ENCODE measurements around the gene USP32. TPM values are rescaled to one million over a fixed set of nuclear protein-coding genes. Genes with fewer than 3 reads are reported as not detected.

Gene USP32
- total and polyA plus RNA-seq, 2 of the 8 experiments (the other 6 are each of a cell fraction or from before 2014, with no cell fraction given) = 29.6 to 112 TPM

DNA sequence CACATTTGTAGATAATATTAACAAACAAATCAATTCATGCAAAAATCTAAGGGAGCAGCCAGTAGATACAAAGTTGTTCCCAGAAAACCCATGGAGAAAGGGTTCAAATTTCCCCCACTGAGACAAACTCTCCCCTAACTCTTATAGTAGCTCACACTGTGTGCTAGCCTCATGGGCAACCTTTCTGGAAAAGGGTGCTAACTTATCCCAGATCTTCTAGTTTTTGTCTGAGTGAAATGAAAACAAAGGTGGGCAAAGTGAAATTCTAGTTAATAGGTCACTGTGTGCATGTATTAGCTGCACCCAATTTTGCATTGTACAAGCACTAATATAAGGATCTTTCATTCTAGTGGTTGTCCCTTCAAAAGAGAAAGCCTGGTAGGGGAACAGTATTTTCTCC, 9.9 kb upstream of the USP32 start:
- Histone ChIP-seq H3K23me2 (ENCODE audit: low read depth, low read length) (no peaks in the 10 kb centered on the region), H2AFZ (ENCODE audit: low read length) (no peak overlapping the region), H3K4ac (replicated peaks; ENCODE audit: insufficient read length, low read depth, low read length) (no peak overlapping the region), H3K36me3 (ENCODE audit: control insufficient read depth in 2 of 4, insufficient read depth in 4 of 4, low read length in 3 of 4) (no peaks in the 10 kb centered on the region), H2BK120ac (replicated peaks; ENCODE audit: low read depth, low read length) (no peak overlapping the region), H4K5ac (ENCODE audit: insufficient read length, low read depth, low read length) (no peak overlapping the region), H3K23ac (ENCODE audit: insufficient read length) (no peak overlapping the region), H3K27me3 (replicated peaks in 1 of 4; ENCODE audit: control insufficient read depth in 3 of 4, extremely low read depth in 1 of 4, insufficient read depth in 3 of 4, low read length in 3 of 4) (no peaks in the 10 kb centered on the region), H3K9ac (replicated peaks in 1 of 4; ENCODE audit: extremely low read depth in 1 of 4, low read depth in 3 of 4, low read length in 3 of 4) (no peak overlapping the region), H4K91ac (replicated peaks; ENCODE audit: insufficient read length, low read length) (no peak overlapping the region), H4K8ac (ENCODE audit: extremely low read depth, insufficient read depth, low read length) (no peak overlapping the region), H3K4me3 (ENCODE audit: extremely low read depth in 1 of 4, insufficient read depth in 2 of 4, low read depth in 3 of 4, low read length in 4 of 4) (no peak overlapping the region), H2BK15ac (ENCODE audit: low read length) (no peak overlapping the region), H3K4me2 (ENCODE audit: insufficient read depth in 1 of 2, low read depth in 2 of 2, low read length in 2 of 2) (no peak overlapping the region), H3K9me3 (ENCODE audit: insufficient read depth in 2 of 2, low read depth in 1 of 2, low read length in 1 of 2) (no peaks in the 10 kb centered on the region), H2AK5ac (ENCODE audit: low read depth, low read length) (no peak overlapping the region), H4K20me1 (replicated peaks in 1 of 2; ENCODE audit: control insufficient read depth in 1 of 2, insufficient read depth in 2 of 2, low read length in 2 of 2) (no peaks in the 10 kb centered on the region), H2BK5ac (ENCODE audit: low read depth, low read length) (no peak overlapping the region), H3K79me2 (ENCODE audit: control insufficient read depth in 1 of 2, insufficient read depth in 2 of 2, low read length in 2 of 2) (no peaks in the 10 kb centered on the region), H3K79me1 (ENCODE audit: low read depth, low read length) (no peaks in the 10 kb centered on the region), H3K4me1 (replicated peaks in 1 of 4; ENCODE audit: control insufficient read depth in 3 of 4, insufficient read depth in 4 of 4, low read length in 3 of 4) (no peaks in the 10 kb centered on the region), H3K56ac (replicated peaks; ENCODE audit: insufficient read length, low read depth, low read length) (no peak overlapping the region), H3K18ac (ENCODE audit: extremely low read depth, low read length) (no peak overlapping the region), H2BK12ac (ENCODE audit: low read depth, low read length) (no peak overlapping the region), H3K27ac (ENCODE audit: low read depth, low read length) (no peak overlapping the region), H2BK20ac (ENCODE audit: low read length) (no peak overlapping the region), H3K14ac (ENCODE audit: insufficient read length) (no peak overlapping the region)
- DNase-seq (ENCODE audit: low read depth in 1 of 2, low spot score in 2 of 2) = no peak
- TF ChIP-seq CBX8 (IDR thresholded peaks at IDR 0.05; ENCODE audit: borderline replicate concordance, low read depth, low read length) = no peak
- no peak for TF ChIP-seq SIRT6 (IDR thresholded peaks at IDR 0.05; ENCODE audit: low read length)
- TF ChIP-seq POLR2AphosphoS5 (IDR thresholded peaks at IDR 0.05; ENCODE audit: low read depth, low read length) = no peak
- no peak for TF ChIP-seq SIN3A (conservative IDR thresholded peaks at IDR 0.05 in 1 of 2, IDR thresholded peaks at IDR 0.05 in 1 of 2; ENCODE audit: low read depth in 1 of 2, low read length in 2 of 2)
- no peak for TF ChIP-seq GTF2F1 (IDR thresholded peaks at IDR 0.05; ENCODE audit: borderline replicate concordance, low read depth, low read length)
- TF ChIP-seq KDM1A (IDR thresholded peaks at IDR 0.05; ENCODE audit: borderline replicate concordance, low read length) = no peak
- TF ChIP-seq, protein P1, sequence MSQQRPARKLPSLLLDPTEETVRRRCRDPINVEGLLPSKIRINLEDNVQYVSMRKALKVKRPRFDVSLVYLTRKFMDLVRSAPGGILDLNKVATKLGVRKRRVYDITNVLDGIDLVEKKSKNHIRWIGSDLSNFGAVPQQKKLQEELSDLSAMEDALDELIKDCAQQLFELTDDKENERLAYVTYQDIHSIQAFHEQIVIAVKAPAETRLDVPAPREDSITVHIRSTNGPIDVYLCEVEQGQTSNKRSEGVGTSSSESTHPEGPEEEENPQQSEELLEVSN (IDR thresholded peaks at IDR 0.05) = no peak
- TF ChIP-seq SP2 (IDR thresholded peaks at IDR 0.05; ENCODE audit: low read length) = no peak
- TF ChIP-seq SRF (IDR thresholded peaks at IDR 0.05; ENCODE audit: low read depth, low read length) = no peak
- TF ChIP-seq BRCA1 (IDR thresholded peaks at IDR 0.05; ENCODE audit: low read depth, low read length) = no peak
- TF ChIP-seq CBX5 (IDR thresholded peaks at IDR 0.05; ENCODE audit: low read depth, low read length) = no peak
- ChIA-PET CTCF (ENCODE audit: partially characterized antibody) (no interaction called here), POLR2A (ENCODE audit: partially characterized antibody) (no interaction called here)
- no peak for FAIRE-seq
